Naive B cell (primary cell): ENCODE results near the gene LHFPL6. TPM values are rescaled to one million over a fixed set of nuclear protein-coding genes. Genes with fewer than 3 reads are reported as not detected.

Experiments used
- ATAC-seq, 2 donors: fragments of 150-1000 bp; cut with Tn5 transposase; 2 replicates each; pipeline ENCODE4 v1.10.0; 2021; ENCODE audit warnings: low read depth in 2 of 2, mild to moderate bottlenecking in 2 of 2, moderate library complexity in 2 of 2
- DNase-seq: peaks from one replicate; pipeline ENCODE4 v3.0.0; 2022
- H3K27ac Mint-ChIP-seq, 6 donors: one replicate each; pipeline ENCODE4 v1.8.0; 2020 to 2022; ENCODE audit warnings: mild to moderate bottlenecking in 6 of 6, mixed read lengths in 6 of 6, moderate library complexity in 5 of 6, inconsistent platforms in 2 of 6
- H3K27me3 Mint-ChIP-seq, 3 donors: one replicate each; pipeline ENCODE4 v1.8.0; 2021 to 2022; ENCODE audit warnings: mixed read lengths in 3 of 3, mild to moderate bottlenecking in 1 of 3
- H3K36me3 Mint-ChIP-seq, 2 donors: one replicate each; pipeline ENCODE4 v1.8.0; 2020 to 2022; ENCODE audit warnings: mixed read lengths in 2 of 2, inconsistent platforms in 1 of 2, mild to moderate bottlenecking in 1 of 2
- H3K4me1 Mint-ChIP-seq, 3 donors: one replicate each; pipeline ENCODE4 v1.8.0; 2020 to 2022; ENCODE audit warnings: mixed read lengths in 3 of 3, inconsistent platforms in 1 of 3, mild to moderate bottlenecking in 1 of 3, moderate library complexity in 1 of 3
- H3K4me3 Mint-ChIP-seq, 8 donors: one replicate each; pipeline ENCODE4 v1.8.0; 2020 to 2022; ENCODE audit warnings: mild to moderate bottlenecking in 8 of 8, mixed read lengths in 8 of 8, moderate library complexity in 8 of 8, inconsistent platforms in 2 of 8
- H3K9me3 Mint-ChIP-seq, 7 donors: one replicate each; pipeline ENCODE4 v1.8.0; 2020 to 2022; ENCODE audit warnings: mixed read lengths in 7 of 7, mild to moderate bottlenecking in 5 of 7, inconsistent platforms in 2 of 7, moderate library complexity in 1 of 7
- polyA plus RNA-seq, 6 donors: library from polyadenylated mRNA; unstranded; fragments of 300-500 nt; fragmentation: Illumina TruSeq; gene quantifications; one replicate each; pipeline ENCODE4 v1.2.3, GENCODE V29; 2021; ENCODE audit warnings: low read depth in 6 of 6

Gene LHFPL6
- polyA plus RNA-seq, 6 donors from 2014 or later = 0.12 to 0.25 (median 0.16) TPM; not detected in 2

- no peaks in the 10 kb centered on the region for H3K36me3 Mint-ChIP-seq
- H3K9me3 Mint-ChIP-seq = peaks cover 0 to 3% (median 0%) of the 10 kb centered on the region in 7 donors
- peaks cover 0 to 2% (median 0%) of the 10 kb centered on the region in 3 donors for H3K4me1 Mint-ChIP-seq
- DNase-seq (no peak), ATAC-seq (no peak)
- H3K27me3 Mint-ChIP-seq = no peaks in the 10 kb centered on the region
- peak overlapping the region in 1 of 6 donors; percentile 49 for H3K27ac Mint-ChIP-seq
- no peak overlapping the region for H3K4me3 Mint-ChIP-seq
These were observed 93.2 kb downstream of the LHFPL6 start for GRCh38 chr13:39509616-39510315.

- H3K4me1 Mint-ChIP-seq = peaks cover 0 to 2% (median 0%) of the 10 kb centered on the region in 3 donors
- no peak for DNase-seq
- ATAC-seq = no peak
- H3K4me3 Mint-ChIP-seq = no peak overlapping the region
- peaks cover 0 to 3% (median 0%) of the 10 kb centered on the region in 7 donors for H3K9me3 Mint-ChIP-seq
- no peaks in the 10 kb centered on the region for H3K27me3 Mint-ChIP-seq
- no peaks in the 10 kb centered on the region for H3K36me3 Mint-ChIP-seq
- H3K27ac Mint-ChIP-seq = no peak overlapping the region
These were observed 96.2 kb downstream of the LHFPL6 start for GRCh38 chr13:39506559-39507390.

- DNase-seq = no peak
- Mint-ChIP-seq H3K36me3 (no peaks in the 10 kb centered on the region), H3K9me3 (peaks cover 0 to 3% (median 0%) of the 10 kb centered on the region in 7 donors), H3K4me1 (peaks cover 0 to 2% (median 0%) of the 10 kb centered on the region in 3 donors), H3K27me3 (no peaks in the 10 kb centered on the region), H3K27ac (peak overlapping the region in 1 of 6 donors; percentile 49), H3K4me3 (no peak overlapping the region)
- ATAC-seq = no peak
These were observed 97.8 kb downstream of the LHFPL6 start for GRCh38 chr13:39505151-39505550.

- Mint-ChIP-seq H3K9me3 (no peaks in the 10 kb centered on the region), H3K27ac (no peak overlapping the region), H3K4me3 (no peak overlapping the region)
These were observed 99.9 kb downstream of the LHFPL6 start for GRCh38 chr13:39503048-39503447.

GRCh38 chr13:39501702-39502324, 101.2 kb downstream of the LHFPL6 start:
- DNase-seq = no peak
- ATAC-seq = no peak
- H3K36me3 Mint-ChIP-seq = no peaks in the 10 kb centered on the region
- H3K4me3 Mint-ChIP-seq = peak overlapping the region in 1 of 8 donors; percentile 10
- H3K9me3 Mint-ChIP-seq = no peaks in the 10 kb centered on the region
- no peaks in the 10 kb centered on the region for H3K4me1 Mint-ChIP-seq
- no peaks in the 10 kb centered on the region for H3K27me3 Mint-ChIP-seq
- peak overlapping the region in 1 of 6 donors; percentile 37 for H3K27ac Mint-ChIP-seq

More at GRCh38 chr13:39503048-39503447, 99.9 kb downstream of the LHFPL6 start:
- no peak for DNase-seq
- H3K36me3 Mint-ChIP-seq = no peaks in the 10 kb centered on the region
- no peak for ATAC-seq
- H3K27me3 Mint-ChIP-seq = no peaks in the 10 kb centered on the region
- H3K4me1 Mint-ChIP-seq = peaks cover 0 to 2% (median 0%) of the 10 kb centered on the region in 3 donors

GRCh38 chr13:39499604-39500003, 103.4 kb downstream of the LHFPL6 start:
- Mint-ChIP-seq H3K36me3 (no peaks in the 10 kb centered on the region), H3K27me3 (no peaks in the 10 kb centered on the region), H3K4me3 (no peak overlapping the region), H3K4me1 (no peaks in the 10 kb centered on the region), H3K9me3 (no peaks in the 10 kb centered on the region), H3K27ac (no peak overlapping the region)
- ATAC-seq (no peak), DNase-seq (no peak)

- no peak overlapping the region for H3K4me3 Mint-ChIP-seq
- H3K9me3 Mint-ChIP-seq = no peaks in the 10 kb centered on the region
- H3K27me3 Mint-ChIP-seq = no peaks in the 10 kb centered on the region
- no peaks in the 10 kb centered on the region for H3K4me1 Mint-ChIP-seq
- ATAC-seq (no peak), DNase-seq (no peak)
- H3K27ac Mint-ChIP-seq = no peak overlapping the region
- no peaks in the 10 kb centered on the region for H3K36me3 Mint-ChIP-seq
These were observed 104.4 kb downstream of the LHFPL6 start for GRCh38 chr13:39498471-39499114.

GRCh38 chr13:39496506-39496905, 106.5 kb downstream of the LHFPL6 start:
- Mint-ChIP-seq H3K4me1 (no peaks in the 10 kb centered on the region), H3K4me3 (no peak overlapping the region), H3K9me3 (no peaks in the 10 kb centered on the region), H3K27me3 (no peaks in the 10 kb centered on the region), H3K36me3 (no peaks in the 10 kb centered on the region), H3K27ac (no peak overlapping the region)
- no peak for DNase-seq
- ATAC-seq = no peak

GRCh38 chr13:39494633-39495032, 108.4 kb downstream of the LHFPL6 start:
- Mint-ChIP-seq H3K36me3 (no peaks in the 10 kb centered on the region), H3K27ac (no peak overlapping the region), H3K27me3 (no peaks in the 10 kb centered on the region), H3K4me3 (no peak overlapping the region), H3K4me1 (no peaks in the 10 kb centered on the region), H3K9me3 (no peaks in the 10 kb centered on the region)
- DNase-seq = no peak
- no peak for ATAC-seq

- H3K36me3 Mint-ChIP-seq = no peaks in the 10 kb centered on the region
- H3K9me3 Mint-ChIP-seq = no peaks in the 10 kb centered on the region
- H3K27me3 Mint-ChIP-seq = no peaks in the 10 kb centered on the region
- H3K27ac Mint-ChIP-seq = no peak overlapping the region
- H3K4me1 Mint-ChIP-seq = no peaks in the 10 kb centered on the region
- DNase-seq (no peak), ATAC-seq (no peak)
- no peak overlapping the region for H3K4me3 Mint-ChIP-seq
These were observed 109.0 kb downstream of the LHFPL6 start for GRCh38 chr13:39494006-39494405.

- Mint-ChIP-seq H3K36me3 (no peaks in the 10 kb centered on the region), H3K27ac (no peak overlapping the region), H3K27me3 (no peaks in the 10 kb centered on the region), H3K4me1 (no peaks in the 10 kb centered on the region), H3K4me3 (no peak overlapping the region), H3K9me3 (no peaks in the 10 kb centered on the region)
- DNase-seq (no peak), ATAC-seq (no peak)
These were observed 112.9 kb downstream of the LHFPL6 start for GRCh38 chr13:39490136-39490535.

- no peak overlapping the region for H3K4me3 Mint-ChIP-seq
- ATAC-seq (no peak), DNase-seq (no peak)
- H3K27me3 Mint-ChIP-seq = peaks cover 0 to under 1% (median 0%) of the 10 kb centered on the region in 3 donors
- H3K36me3 Mint-ChIP-seq = no peaks in the 10 kb centered on the region
- H3K9me3 Mint-ChIP-seq = peaks cover 0 to 1% (median 0%) of the 10 kb centered on the region in 7 donors
- no peaks in the 10 kb centered on the region for H3K4me1 Mint-ChIP-seq
- H3K27ac Mint-ChIP-seq = no peak overlapping the region
These were observed 116.2 kb downstream of the LHFPL6 start for GRCh38 chr13:39486758-39487157.

GRCh38 chr13:39485314-39485700, 117.7 kb downstream of the LHFPL6 start:
- no peak overlapping the region for H3K4me3 Mint-ChIP-seq
- H3K4me1 Mint-ChIP-seq = no peaks in the 10 kb centered on the region
- peaks cover 0 to 7% (median 0%) of the 10 kb centered on the region in 3 donors for H3K27me3 Mint-ChIP-seq
- no peaks in the 10 kb centered on the region for H3K36me3 Mint-ChIP-seq
- DNase-seq (no peak), ATAC-seq (no peak)
- peaks cover 0 to 6% (median 0%) of the 10 kb centered on the region in 7 donors for H3K9me3 Mint-ChIP-seq
- no peak overlapping the region for H3K27ac Mint-ChIP-seq
